LNCAP (cell line): ENCODE measurements around the gene MAP3K5.

ENCODE experiments used
- CTCF ChIP-seq: fragments of 450-650 bp; IDR thresholded peaks from 2 replicates; pipeline ENCODE4 v1.5.1; 2017; ENCODE audit warnings: mild to moderate bottlenecking

Gene MAP3K5

GRCh38 chr6:136616527-136616926 lies 175.8 kb downstream of the MAP3K5 start:
- TF ChIP-seq CTCF, result no peak

- TF ChIP-seq CTCF, result no peak
Measured at GRCh38 chr6:136614994-136615393, 177.3 kb downstream of the MAP3K5 start.

- no peak for TF ChIP-seq CTCF
Measured at GRCh38 chr6:136614350-136614749, 177.9 kb downstream of the MAP3K5 start.

GRCh38 chr6:136613477-136613876 lies 178.8 kb downstream of the MAP3K5 start:
- TF ChIP-seq CTCF, result no peak

GRCh38 chr6:136612666-136613389 lies 179.4 kb downstream of the MAP3K5 start:
- no peak for TF ChIP-seq CTCF

GRCh38 chr6:136611746-136612145 lies 180.5 kb downstream of the MAP3K5 start:
- no peak for TF ChIP-seq CTCF

- no peak for TF ChIP-seq CTCF
Measured at GRCh38 chr6:136611133-136611532, 181.1 kb downstream of the MAP3K5 start.
